Effector memory CD4-positive, alpha-beta T cell (primary cell): ENCODE measurements around the gene HIPK3.
"Not testable (repeated sequence)": the region's sequence is repeated elsewhere in the genome, so short reads cannot be mapped to it uniquely, and the experiment has no call there.

Source experiments
- DNase-seq, 3 donors: peaks; one replicate each; pipeline ENCODE4 v3.0.0-alpha.2; 2020
- H3K27ac ChIP-seq: 2 replicates; pipeline ENCODE4 v1.7.0; 2013; ENCODE audit warnings: mild to moderate bottlenecking, low read length, moderate library complexity; ENCODE audit not compliant: insufficient read depth, poor library complexity, severe bottlenecking
- H3K27me3 ChIP-seq: replicated peaks from 2 replicates; pipeline ENCODE4 v1.7.0; 2013; ENCODE audit warnings: mild to moderate bottlenecking, low read length; ENCODE audit not compliant: insufficient read depth, control insufficient read depth, poor library complexity, severe bottlenecking
- H3K36me3 ChIP-seq: 2 replicates; pipeline ENCODE4 v1.7.0; 2013; ENCODE audit warnings: mild to moderate bottlenecking, low read length, moderate library complexity; ENCODE audit not compliant: control insufficient read depth, insufficient read depth
- H3K4me1 ChIP-seq: 2 replicates; pipeline ENCODE4 v1.7.0; 2013; ENCODE audit warnings: low read length, mild to moderate bottlenecking; ENCODE audit not compliant: control insufficient read depth, insufficient read depth, poor library complexity, severe bottlenecking
- H3K4me3 ChIP-seq: 2 replicates; pipeline ENCODE4 v1.7.0; 2013; ENCODE audit warnings: low read length, low read depth, mild to moderate bottlenecking; ENCODE audit not compliant: insufficient read depth, poor library complexity, severe bottlenecking
- H3K9me3 ChIP-seq: 2 replicates; pipeline ENCODE4 v1.7.0; 2013; ENCODE audit warnings: mild to moderate bottlenecking, low read length, moderate library complexity; ENCODE audit not compliant: control insufficient read depth

The HIPK3 gene

DNA sequence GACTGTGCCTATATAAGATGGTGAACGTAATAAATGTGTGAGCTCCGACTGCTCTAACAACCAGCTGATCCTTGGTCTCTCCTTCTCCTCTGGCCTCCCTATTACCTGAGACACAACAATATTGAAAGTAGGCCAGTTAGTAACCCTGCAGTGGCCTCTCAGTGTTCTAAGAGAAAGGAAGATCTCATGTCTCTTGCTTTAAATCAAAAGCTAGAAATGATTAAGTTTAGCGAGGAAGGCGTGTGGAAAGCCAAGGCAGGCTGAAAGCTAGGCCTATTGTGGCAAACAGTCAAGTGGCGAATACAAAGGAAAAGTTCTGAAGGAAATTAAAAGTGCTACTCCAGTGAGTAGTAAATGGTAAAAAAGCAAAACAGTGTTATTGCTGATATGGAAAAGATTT, 39.5 kb downstream of the HIPK3 start:
- H3K4me3 ChIP-seq: no peak overlapping the region
- H3K27ac ChIP-seq: no peak overlapping the region
- no peaks in the 10 kb centered on the region for H3K4me1 ChIP-seq
- no peak for DNase-seq
- H3K36me3 ChIP-seq: no peaks in the 10 kb centered on the region
- H3K9me3 ChIP-seq: no peaks in the 10 kb centered on the region
- H3K27me3 ChIP-seq: no peaks in the 10 kb centered on the region

GRCh38 chr11:33303541-33303940, 46.4 kb downstream of the HIPK3 start:
- H3K36me3 ChIP-seq: no peaks in the 10 kb centered on the region
- H3K4me1 ChIP-seq: no peaks in the 10 kb centered on the region
- no peaks in the 10 kb centered on the region for H3K27me3 ChIP-seq
- H3K27ac ChIP-seq: no peak overlapping the region
- H3K4me3 ChIP-seq: no peak overlapping the region
- H3K9me3 ChIP-seq: no peaks in the 10 kb centered on the region
- no peak for DNase-seq

DNA sequence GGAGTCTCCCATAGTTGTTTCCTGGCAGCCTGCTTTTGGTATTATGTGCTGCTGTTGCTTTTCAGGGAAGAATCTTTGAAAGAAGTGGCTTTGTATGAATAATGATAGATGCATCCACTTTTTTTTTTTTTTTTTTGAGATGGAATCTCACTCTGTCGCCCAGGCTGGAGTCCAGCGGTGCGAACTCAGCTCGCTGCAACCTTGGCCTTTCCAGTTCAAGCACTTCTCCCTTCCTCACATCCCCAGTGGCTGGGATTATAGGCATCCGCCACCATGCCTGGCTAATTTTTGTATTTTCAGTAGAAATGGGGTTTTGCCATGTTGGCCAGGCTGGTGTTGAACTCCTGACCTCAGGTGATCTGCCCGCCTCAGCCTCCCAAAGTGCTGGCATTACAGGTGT, 49.6 kb downstream of the HIPK3 start:
- not testable (repeated sequence) for H3K4me1 ChIP-seq, H3K9me3 ChIP-seq, H3K27ac ChIP-seq, H3K36me3 ChIP-seq, H3K27me3 ChIP-seq, DNase-seq, H3K4me3 ChIP-seq

- H3K4me1 ChIP-seq: no peaks in the 10 kb centered on the region
- DNase-seq: no peak
- H3K27me3 ChIP-seq: no peaks in the 10 kb centered on the region
- H3K27ac ChIP-seq: no peak overlapping the region
- H3K9me3 ChIP-seq: no peaks in the 10 kb centered on the region
- no peak overlapping the region for H3K4me3 ChIP-seq
- H3K36me3 ChIP-seq: no peaks in the 10 kb centered on the region
Observed at GRCh38 chr11:33307984-33308383, 50.8 kb downstream of the HIPK3 start.

DNA sequence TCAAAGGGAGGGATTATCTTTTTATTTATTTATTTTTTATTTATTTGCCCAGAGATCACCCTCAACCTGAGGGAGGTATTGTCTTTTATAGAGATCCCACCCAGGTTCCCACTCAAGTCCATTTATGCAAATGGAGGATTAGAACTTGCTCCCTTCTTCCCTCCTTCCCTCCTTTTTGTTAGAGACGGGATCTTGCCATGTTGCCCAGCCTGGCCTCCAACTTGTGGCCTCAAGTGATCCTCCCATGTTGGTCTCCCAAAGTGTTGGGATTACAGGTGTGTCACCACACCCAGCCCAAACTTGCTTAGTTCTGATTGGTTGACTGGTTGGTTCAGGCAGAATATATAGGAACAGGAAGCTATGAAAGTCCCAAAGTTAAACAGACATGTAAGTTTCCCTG, 51.9 kb downstream of the HIPK3 start:
- no peak overlapping the region for H3K4me3 ChIP-seq
- DNase-seq: no peak
- no peaks in the 10 kb centered on the region for H3K4me1 ChIP-seq
- no peaks in the 10 kb centered on the region for H3K36me3 ChIP-seq
- H3K27me3 ChIP-seq: no peaks in the 10 kb centered on the region
- H3K9me3 ChIP-seq: no peaks in the 10 kb centered on the region
- H3K27ac ChIP-seq: no peak overlapping the region

DNA sequence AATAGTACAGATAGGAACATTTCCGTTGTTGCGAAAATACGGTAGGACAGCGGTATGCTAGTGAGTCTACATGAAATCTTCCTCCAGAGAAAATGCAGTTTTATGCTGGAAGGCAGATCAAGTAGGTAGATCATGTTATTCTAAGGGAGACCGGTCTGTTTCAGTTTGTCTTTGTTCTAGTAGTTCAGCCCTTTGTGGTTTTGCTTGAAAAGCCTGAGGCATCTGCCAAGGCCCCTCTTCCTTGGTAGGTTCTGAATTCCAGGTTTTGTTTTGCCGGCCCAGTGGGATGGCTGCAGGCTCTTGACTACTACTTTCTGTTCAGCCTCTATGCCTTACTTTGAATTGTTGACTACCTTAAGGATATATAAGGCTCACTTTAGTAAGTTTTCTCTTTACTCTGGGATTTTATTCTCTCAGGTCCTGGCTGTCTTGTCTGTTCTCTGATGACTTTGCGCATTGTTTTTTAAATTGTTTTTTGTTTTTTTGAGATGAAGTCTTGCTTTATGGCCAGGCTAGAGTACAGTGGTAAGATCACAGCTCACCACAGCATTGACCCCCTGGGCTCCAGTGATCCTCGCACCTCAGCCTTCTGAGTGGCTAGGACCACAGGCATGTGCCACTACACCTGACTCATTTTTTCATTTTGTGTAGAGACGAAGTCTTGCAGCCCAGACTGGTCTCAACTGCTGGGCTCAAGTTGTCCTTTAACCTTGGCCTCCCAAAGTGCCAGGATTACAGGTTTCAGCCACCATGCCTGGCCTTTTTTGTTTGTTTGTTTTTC, 53.7 kb downstream of the HIPK3 start:
- Histone ChIP-seq H3K27ac (no peak overlapping the region), H3K4me1 (no peaks in the 10 kb centered on the region), H3K4me3 (no peak overlapping the region), H3K9me3 (no peaks in the 10 kb centered on the region), H3K36me3 (no peaks in the 10 kb centered on the region), H3K27me3 (no peaks in the 10 kb centered on the region)
- no peak for DNase-seq

DNA sequence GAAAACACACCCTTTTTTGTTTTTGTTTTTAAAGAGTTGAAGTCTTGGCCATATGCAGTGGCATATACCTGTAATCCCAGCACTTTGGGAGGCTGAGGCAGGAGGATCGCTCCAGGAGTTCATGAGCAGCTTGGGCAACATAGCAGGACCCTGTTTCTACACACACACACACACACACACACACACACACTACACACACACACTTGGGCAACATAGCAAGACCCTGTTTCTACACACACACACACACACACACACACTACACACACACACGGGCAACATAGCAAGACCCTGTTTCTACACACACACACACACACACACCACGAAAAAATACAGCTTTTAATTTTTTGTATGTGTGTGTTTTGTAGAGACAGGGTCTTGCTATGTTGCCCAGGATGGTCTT, 54.5 kb downstream of the HIPK3 start:
- H3K36me3 ChIP-seq: no peaks in the 10 kb centered on the region
- no peak for DNase-seq
- no peaks in the 10 kb centered on the region for H3K27me3 ChIP-seq
- no peak overlapping the region for H3K27ac ChIP-seq
- no peaks in the 10 kb centered on the region for H3K9me3 ChIP-seq
- H3K4me1 ChIP-seq: no peaks in the 10 kb centered on the region
- no peak overlapping the region for H3K4me3 ChIP-seq

GRCh38 chr11:33315822-33316221, 58.6 kb downstream of the HIPK3 start:
- H3K9me3 ChIP-seq: no peaks in the 10 kb centered on the region
- DNase-seq: no peak

DNA sequence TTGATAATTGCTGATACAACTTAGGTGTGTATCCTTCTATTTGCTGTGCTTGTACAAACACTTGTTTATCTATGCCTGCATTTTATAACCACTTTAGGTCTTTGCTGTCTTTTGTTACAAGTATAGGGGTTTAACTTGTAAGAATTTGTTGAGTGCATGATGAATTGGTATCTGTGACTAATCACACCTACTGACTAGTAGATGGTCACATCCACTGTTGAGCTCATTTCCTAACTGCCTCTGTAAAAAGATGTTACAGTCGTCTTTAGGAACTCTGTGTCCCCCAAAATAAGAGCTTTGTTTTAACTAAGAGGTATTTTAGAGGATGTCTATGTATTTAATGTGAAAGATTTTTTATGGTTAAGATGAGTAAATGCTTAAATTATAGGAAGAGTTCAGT, 60.5 kb downstream of the HIPK3 start:
- Histone ChIP-seq H3K27me3 (no peaks in the 10 kb centered on the region), H3K36me3 (no peaks in the 10 kb centered on the region), H3K4me1 (no peaks in the 10 kb centered on the region), H3K4me3 (no peak overlapping the region), H3K27ac (no peak overlapping the region), H3K9me3 (no peaks in the 10 kb centered on the region)
- DNase-seq: no peak

More at GRCh38 chr11:33315822-33316221, 58.6 kb downstream of the HIPK3 start:
- Histone ChIP-seq H3K4me1 (no peaks in the 10 kb centered on the region), H3K4me3 (no peak overlapping the region), H3K27ac (no peak overlapping the region), H3K27me3 (no peaks in the 10 kb centered on the region), H3K36me3 (no peaks in the 10 kb centered on the region)

- no peaks in the 10 kb centered on the region for H3K4me1 ChIP-seq
- no peaks in the 10 kb centered on the region for H3K27me3 ChIP-seq
- H3K9me3 ChIP-seq: no peaks in the 10 kb centered on the region
- H3K4me3 ChIP-seq: no peak overlapping the region
- DNase-seq: no peak
- H3K36me3 ChIP-seq: no peaks in the 10 kb centered on the region
- H3K27ac ChIP-seq: no peak overlapping the region
Observed at GRCh38 chr11:33320016-33320813, 63.0 kb downstream of the HIPK3 start.
